HK-2 (cell line): ENCODE data around the gene EML6.

Experiments
- DNase-seq: peaks from one replicate; pipeline ENCODE4 v3.0.0-alpha.2; 2018; ENCODE audit not compliant: unreplicated experiment

Gene EML6

DNA sequence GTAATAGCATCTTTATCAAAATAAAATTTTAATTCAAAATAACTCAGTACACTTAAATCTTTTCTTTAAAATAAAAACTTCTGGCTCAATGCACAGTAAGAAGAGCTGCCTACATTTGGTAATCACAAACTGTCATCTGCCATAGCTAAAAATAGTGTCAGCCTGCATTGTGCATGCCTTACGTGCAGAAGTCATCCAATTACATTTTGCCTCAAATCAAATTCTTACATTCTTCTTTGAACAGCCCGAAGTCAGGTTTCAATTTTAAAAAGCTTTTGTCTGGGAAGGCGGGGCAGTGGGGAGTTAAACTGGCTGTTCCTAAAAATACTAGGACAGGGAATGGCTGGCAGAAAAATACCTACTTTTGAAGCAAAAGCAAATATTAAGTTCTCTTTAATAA lies 275.7 kb downstream of the EML6 start:
- DNase-seq, result no peak

DNA sequence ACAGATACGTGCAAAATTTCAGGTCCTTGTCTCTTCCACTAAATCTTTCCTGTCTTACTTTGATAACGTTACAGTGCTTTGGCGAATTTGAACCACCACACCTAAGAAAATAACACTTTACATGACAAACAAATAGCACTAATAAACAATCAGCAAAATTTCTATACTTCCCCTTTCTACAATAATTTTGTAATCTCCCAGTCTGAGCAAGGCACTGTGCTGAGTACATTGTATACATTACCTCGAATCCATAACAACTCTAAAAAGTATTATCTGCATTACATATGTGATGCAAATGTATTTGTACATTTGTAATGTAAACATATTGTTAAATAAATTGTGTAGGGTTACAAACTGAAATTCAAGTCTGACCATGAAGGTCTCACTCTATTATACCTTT lies 276.9 kb downstream of the EML6 start:
- no peak for DNase-seq

DNA sequence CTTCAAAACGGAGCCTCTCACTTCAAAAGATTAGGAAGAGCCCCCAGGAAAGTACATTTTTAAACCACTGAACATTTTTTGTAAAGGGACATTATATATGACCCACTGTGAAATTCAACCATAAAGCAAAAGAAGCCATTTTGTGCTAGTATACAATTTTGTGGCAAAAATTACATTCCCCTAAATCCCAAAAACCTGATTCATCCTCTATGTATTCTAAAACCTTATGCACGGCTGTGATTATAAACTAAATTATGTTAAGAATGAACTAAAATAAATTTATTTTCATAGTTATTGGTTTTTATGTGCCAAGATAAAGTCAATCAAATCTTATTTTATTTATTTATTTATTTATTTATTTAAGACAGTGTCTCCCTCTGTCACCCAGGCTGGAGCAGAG lies 278.3 kb downstream of the EML6 start:
- DNase-seq, result no peak

DNA sequence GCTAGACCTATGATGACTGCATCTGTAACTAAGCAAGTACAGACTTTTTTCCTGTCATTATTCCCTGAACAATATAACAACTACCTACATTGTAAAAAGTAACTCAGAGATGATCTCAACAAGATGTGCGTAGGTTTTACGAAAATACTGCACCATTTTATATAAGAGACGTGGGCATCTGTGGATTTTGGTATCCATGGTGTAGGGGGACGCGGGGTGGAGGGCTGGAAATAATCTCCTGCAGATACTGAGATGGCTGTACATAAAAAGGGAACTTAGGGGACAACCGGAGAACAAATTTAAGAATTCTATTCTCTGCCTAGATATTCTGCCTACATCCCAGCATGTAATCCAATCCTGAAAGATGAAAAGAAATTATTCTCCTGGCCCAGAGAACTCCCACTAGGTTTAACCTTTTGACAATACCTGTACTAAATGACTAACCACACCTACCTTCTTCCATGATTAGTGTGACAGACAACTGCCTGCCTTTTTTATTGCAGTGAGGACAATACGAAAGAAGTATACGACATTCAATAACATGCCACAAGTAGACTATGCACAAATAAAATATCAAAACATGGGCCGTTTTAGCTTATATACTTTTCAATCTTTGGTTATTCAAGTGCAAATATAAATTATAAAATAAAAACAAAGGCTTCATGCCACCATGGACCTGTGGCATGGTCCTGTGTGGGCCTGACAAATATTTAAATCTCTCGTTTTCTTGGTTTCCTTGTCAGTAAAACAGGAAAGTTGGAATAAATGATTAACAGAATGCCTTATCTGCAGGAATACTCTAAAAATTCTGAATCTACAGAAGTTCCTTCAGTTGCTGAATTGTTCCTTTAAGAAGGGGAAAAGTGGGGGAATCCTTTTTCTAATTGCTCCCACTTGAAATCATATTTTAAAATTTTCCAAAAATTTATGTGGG lies 280.5 kb downstream of the EML6 start:
- DNase-seq, result no peak

- no peak for DNase-seq
Measured at GRCh38 chr2:55006306-55006705, 282.8 kb downstream of the EML6 start.

DNA sequence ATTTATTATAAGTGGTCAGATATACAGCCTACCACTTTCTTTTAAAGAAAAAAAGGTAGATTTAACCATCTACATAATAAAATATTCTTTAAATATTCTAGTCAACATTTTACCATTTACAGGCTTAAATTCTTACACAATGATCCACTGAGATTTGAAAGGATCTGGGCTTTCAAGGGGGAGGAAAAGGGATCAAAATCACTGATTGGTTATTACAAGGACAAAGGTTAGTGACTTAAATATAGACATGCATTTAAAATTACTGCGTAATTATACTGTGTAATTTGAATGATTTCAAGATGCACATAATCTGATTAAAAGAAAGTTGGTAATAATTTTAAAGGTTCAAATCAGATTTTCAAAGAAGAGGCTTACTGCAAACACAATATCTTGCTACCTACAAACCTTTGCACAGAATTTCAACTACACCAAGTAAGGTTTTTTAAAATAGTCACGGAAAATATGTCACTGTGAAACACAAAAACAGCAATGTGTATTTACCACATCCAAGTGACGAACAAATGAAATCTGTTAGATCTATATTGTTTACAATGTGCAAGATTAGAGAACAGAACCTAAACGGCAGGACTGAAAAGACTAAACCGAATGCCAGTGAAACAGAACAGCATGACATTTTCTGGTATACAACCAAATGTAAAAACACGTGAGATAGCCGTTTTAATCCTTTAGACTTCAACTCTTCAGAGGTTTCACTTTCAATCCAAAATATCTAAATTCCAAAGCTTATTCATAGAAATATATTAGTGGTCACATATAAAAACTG lies 286.0 kb downstream of the EML6 start:
- DNase-seq, result no peak

- no peak for DNase-seq
Measured at GRCh38 chr2:55010149-55010591, 286.7 kb downstream of the EML6 start.

- peak; percentile 45 for DNase-seq
Measured at GRCh38 chr2:55010915-55011314, 287.5 kb downstream of the EML6 start.

DNA sequence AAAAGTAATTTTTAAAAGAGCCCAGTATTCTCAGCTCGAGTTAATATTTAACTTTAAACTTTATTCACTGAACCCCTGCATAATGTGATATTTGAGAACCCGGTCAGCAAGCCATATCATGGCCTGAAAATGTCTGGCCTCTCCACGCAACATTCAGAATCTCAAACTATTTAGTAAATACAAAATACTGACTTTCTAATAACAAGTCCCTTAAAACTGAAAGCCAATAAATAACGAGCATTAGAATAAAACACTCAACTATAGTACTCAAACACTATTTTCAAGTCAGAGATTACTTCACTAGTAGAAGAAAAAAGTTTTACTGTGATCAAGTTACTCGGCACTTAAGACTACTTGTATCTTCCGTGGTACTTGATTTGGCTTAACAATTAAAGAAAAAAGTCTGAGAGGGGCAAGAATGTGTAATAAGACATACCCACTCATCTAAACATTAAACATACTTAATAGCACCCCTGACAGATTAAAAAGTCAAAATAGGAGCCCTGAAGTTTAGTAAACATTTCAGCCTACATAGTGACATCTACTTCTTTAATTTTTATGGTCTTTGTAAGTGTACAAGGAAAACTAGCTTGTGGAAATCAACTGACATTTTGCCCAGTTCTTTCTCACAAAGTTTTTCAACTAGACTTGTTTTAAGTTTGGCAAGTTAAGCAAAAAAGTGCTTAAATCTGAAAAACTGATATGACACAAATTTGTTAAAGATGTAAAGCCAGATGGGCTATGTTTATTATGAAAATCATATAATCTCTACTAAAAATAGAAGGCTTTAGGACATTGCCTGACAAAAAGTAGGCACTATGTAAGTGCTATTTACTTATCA lies 288.6 kb downstream of the EML6 start:
- DNase-seq, result no peak

GRCh38 chr2:55012672-55013484 lies 289.4 kb downstream of the EML6 start:
- DNase-seq, result no peak

DNA sequence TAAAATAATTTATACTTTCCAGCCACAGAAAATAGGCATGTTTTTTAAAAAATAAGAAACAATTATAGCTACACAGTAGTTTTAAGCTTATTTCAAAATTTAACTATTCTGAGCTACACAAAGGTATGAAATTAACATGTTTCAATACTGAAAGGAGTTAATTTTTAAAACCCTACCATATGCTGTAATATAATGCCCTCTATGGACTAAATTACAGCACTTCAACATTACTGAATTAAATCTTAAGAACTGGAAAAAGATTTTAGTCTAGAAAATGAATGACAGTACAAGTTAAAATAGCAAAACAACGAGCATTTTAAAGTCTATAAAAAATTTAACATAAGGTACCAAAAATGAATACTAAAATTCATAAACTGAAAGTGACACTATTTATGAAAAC lies 290.5 kb downstream of the EML6 start:
- DNase-seq, result no peak

DNA sequence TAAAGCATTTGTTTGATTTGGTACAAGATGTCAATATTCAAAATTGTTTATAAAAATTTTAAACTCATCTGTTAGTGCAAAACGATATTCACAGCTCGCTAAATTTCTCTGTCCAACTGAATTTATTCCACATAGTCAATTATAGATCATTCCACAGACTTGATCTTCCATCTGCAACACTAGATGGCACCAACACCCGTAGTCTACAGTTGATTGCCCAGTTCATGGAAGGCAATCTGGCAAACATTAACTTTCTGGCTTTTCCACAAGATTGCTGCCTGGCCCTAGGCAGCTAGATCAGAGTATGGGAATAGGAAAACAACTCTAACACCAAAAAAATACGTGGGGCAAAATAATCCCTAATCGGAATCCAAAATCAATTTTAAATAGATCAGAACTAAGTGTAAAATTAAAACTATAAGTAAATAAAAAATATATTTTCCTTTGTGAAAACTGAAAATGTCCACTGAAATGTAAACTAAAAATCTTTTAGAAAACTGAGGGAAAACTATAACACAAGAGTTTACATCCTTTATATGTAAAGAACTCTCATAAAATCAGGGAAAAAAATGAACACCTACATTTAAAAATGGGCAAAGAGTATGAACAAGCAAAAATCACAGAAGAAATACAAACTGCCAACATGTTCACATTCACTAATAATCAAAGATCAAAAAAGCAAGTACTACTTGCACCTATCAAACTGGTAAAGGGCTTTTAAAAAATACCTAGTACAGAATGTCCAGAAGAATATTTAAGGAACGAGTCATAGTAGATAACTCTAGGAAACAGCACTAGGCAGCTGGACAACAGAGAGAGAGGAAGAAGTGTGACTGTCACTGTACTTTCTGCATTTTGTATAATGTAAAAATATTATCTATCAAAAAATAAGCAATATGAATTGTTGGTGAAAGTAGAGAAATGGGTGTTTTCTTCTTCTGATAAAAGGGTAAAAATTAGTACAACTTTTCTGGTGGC lies 291.8 kb downstream of the EML6 start:
- peak; percentile 42 for DNase-seq

- DNase-seq, result no peak
Measured at GRCh38 chr2:55017428-55017827, 294.0 kb downstream of the EML6 start.

GRCh38 chr2:55017880-55018279 lies 294.4 kb downstream of the EML6 start:
- no peak for DNase-seq

DNA sequence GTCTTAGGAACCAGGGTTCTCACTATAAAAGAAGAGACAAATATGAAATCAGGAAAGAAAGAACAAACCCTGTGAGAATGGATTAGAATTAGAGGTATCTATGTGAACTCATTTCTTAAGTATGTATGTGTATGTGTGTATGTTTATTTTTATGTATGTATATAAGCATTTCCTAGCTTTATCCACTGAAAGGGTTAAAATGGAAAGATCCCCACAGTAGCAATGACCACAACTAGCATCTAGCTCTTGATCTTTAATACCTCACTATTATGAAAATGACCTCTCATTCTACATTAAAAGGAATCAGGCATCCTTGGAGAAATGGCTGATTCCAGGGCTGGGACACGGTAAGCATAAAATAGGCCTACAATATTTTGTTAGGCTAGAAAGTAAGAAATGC lies 295.2 kb downstream of the EML6 start:
- no peak for DNase-seq

DNA sequence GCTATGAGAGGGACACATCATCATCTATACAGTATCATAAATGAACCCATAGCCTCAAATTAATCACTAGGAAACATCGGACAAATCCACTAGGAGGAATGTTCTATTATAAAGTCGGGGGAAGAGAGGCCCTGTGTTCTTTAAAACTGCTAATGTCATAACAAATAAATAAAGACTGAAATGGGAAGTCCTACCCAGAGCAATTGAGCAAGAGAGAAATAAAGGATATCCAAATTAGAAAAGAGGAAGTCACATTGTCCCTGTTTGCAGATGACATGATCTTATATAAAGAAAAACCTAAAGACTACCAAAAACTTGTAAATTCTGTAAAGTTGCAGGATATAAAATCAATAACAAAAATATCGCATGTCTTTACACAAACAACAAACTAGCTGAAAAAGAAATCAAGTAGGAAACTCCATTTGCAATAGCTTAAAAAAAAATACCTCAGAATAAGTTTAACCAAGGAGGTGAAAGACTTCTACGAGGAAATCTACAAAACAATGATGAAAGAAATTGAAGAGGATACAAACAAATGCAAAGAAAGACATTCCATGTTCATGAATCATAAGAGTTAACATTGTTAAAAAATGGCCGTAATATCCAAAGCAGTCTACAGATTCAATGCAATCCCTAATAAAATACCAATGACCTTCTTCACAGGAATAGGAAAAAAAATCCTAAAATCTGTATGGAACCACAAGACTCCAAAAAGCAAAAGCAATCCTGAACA lies 296.2 kb downstream of the EML6 start:
- DNase-seq, result no peak
